Ectodermal cell (in vitro differentiated cells): ENCODE data around the gene MYOCD.
"Not testable (repeated sequence)": the region's sequence is repeated elsewhere in the genome, so short reads cannot be mapped to it uniquely, and the experiment has no call there.

Experiments used
- H3K27ac ChIP-seq: 2 replicates; pipeline ENCODE4 v1.7.0; 2013; ENCODE audit warnings: mild to moderate bottlenecking, low read depth, low read length; ENCODE audit not compliant: insufficient read depth, poor library complexity, severe bottlenecking
- H3K27me3 ChIP-seq: 2 replicates; pipeline ENCODE4 v1.7.0; 2013; ENCODE audit warnings: mild to moderate bottlenecking, low read length; ENCODE audit not compliant: insufficient read depth, control insufficient read depth, poor library complexity, severe bottlenecking
- H3K36me3 ChIP-seq: one replicate; pipeline ENCODE4 v1.7.0; 2013; ENCODE audit warnings: low read length; ENCODE audit not compliant: control insufficient read depth, insufficient read depth
- H3K4me1 ChIP-seq: one replicate; pipeline ENCODE4 v1.7.0; 2013; ENCODE audit warnings: low read length; ENCODE audit not compliant: control insufficient read depth, insufficient read depth
- H3K4me3 ChIP-seq: 2 replicates; pipeline ENCODE4 v1.7.0; 2013; ENCODE audit warnings: low read depth, low read length, control low read depth; ENCODE audit not compliant: insufficient read depth
- H3K9me3 ChIP-seq: 2 replicates; pipeline ENCODE4 v1.7.0; 2013; ENCODE audit warnings: mild to moderate bottlenecking, low read length, moderate library complexity; ENCODE audit not compliant: control insufficient read depth
- WGBS, 2 experiments: methylation state at CpG; one replicate each; pipeline ENCODE4 v1.1.7; 2013; ENCODE audit warnings: missing lambda C conversion rate in 2 of 2; 5-methylcytosine and 5-hydroxymethylcytosine counted together

Gene MYOCD

GRCh38 chr17:12625092-12625491 lies 40.6 kb upstream of the MYOCD start:
- H3K4me3 ChIP-seq: no peak overlapping the region
- peaks cover 2% of the 10 kb centered on the region for H3K4me1 ChIP-seq
- H3K36me3 ChIP-seq: no peaks in the 10 kb centered on the region
- WGBS, 2 experiments: 89 to 92% methylated on average over 4 of the region's 4 CpGs
- no peak overlapping the region for H3K27ac ChIP-seq
- no peaks in the 10 kb centered on the region for H3K27me3 ChIP-seq
- H3K9me3 ChIP-seq: no peaks in the 10 kb centered on the region

- 93 to 94% methylated on average over 8 of the region's 8 CpGs for WGBS, 2 experiments
- Histone ChIP-seq H3K9me3 (no peaks in the 10 kb centered on the region), H3K27ac (no peak overlapping the region), H3K27me3 (no peaks in the 10 kb centered on the region), H3K4me1 (no peaks in the 10 kb centered on the region), H3K4me3 (no peak overlapping the region), H3K36me3 (no peaks in the 10 kb centered on the region)
Measured at GRCh38 chr17:12627177-12627629, 38.5 kb upstream of the MYOCD start.

- H3K4me1 ChIP-seq: no peaks in the 10 kb centered on the region
- H3K36me3 ChIP-seq: no peaks in the 10 kb centered on the region
- H3K9me3 ChIP-seq: no peaks in the 10 kb centered on the region
- H3K4me3 ChIP-seq: no peak overlapping the region
- WGBS, 2 experiments: 89 to 95% methylated on average over 5 of the region's 5 CpGs
- no peak overlapping the region for H3K27ac ChIP-seq
- H3K27me3 ChIP-seq: no peaks in the 10 kb centered on the region
Measured at GRCh38 chr17:12627781-12628451, 37.8 kb upstream of the MYOCD start.

GRCh38 chr17:12631076-12631475 lies 34.6 kb upstream of the MYOCD start:
- Histone ChIP-seq H3K9me3 (no peaks in the 10 kb centered on the region), H3K4me1 (no peaks in the 10 kb centered on the region), H3K27ac (no peak overlapping the region), H3K27me3 (no peaks in the 10 kb centered on the region), H3K4me3 (no peak overlapping the region), H3K36me3 (no peaks in the 10 kb centered on the region)
- WGBS, 2 experiments: 91 to 96% methylated on average over 6 of the region's 6 CpGs

GRCh38 chr17:12632785-12633184 lies 32.9 kb upstream of the MYOCD start:
- H3K27me3 ChIP-seq: no peaks in the 10 kb centered on the region
- H3K4me1 ChIP-seq: no peaks in the 10 kb centered on the region
- no peak overlapping the region for H3K4me3 ChIP-seq
- H3K9me3 ChIP-seq: no peaks in the 10 kb centered on the region
- WGBS, 2 experiments: 94 to 97% methylated on average over 4 to 5 of the region's 5 CpGs
- H3K27ac ChIP-seq: no peak overlapping the region
- H3K36me3 ChIP-seq: no peaks in the 10 kb centered on the region

- no peak overlapping the region for H3K27ac ChIP-seq
- H3K36me3 ChIP-seq: no peaks in the 10 kb centered on the region
- H3K9me3 ChIP-seq: no peaks in the 10 kb centered on the region
- no peaks in the 10 kb centered on the region for H3K4me1 ChIP-seq
- 64 to 73% methylated on average over 11 of the region's 11 CpGs for WGBS, 2 experiments
- H3K4me3 ChIP-seq: no peak overlapping the region
- no peaks in the 10 kb centered on the region for H3K27me3 ChIP-seq
Measured at GRCh38 chr17:12634789-12635414, 30.8 kb upstream of the MYOCD start.

- not testable (repeated sequence) for H3K27ac ChIP-seq, H3K36me3 ChIP-seq
- 88 to 98% methylated on average over 6 of the region's 6 CpGs for WGBS, 2 experiments
Measured at GRCh38 chr17:12635996-12636395, 29.7 kb upstream of the MYOCD start.

GRCh38 chr17:12637015-12637414 lies 28.7 kb upstream of the MYOCD start:
- Histone ChIP-seq H3K9me3 (no peaks in the 10 kb centered on the region), H3K27me3 (no peaks in the 10 kb centered on the region), H3K36me3 (no peaks in the 10 kb centered on the region), H3K27ac (no peak overlapping the region), H3K4me3 (no peak overlapping the region), H3K4me1 (no peaks in the 10 kb centered on the region)
- WGBS, 2 experiments: 59 to 60% methylated on average over 2 of the region's 2 CpGs

More at GRCh38 chr17:12635996-12636395, 29.7 kb upstream of the MYOCD start:
- not testable (repeated sequence) for H3K4me3 ChIP-seq, H3K27me3 ChIP-seq, H3K4me1 ChIP-seq, H3K9me3 ChIP-seq

- Histone ChIP-seq H3K4me3 (no peak overlapping the region), H3K9me3 (no peaks in the 10 kb centered on the region), H3K4me1 (no peaks in the 10 kb centered on the region), H3K36me3 (no peaks in the 10 kb centered on the region), H3K27ac (no peak overlapping the region), H3K27me3 (no peaks in the 10 kb centered on the region)
- WGBS, 2 experiments: 95% methylated on average over 10 to 11 of the region's 11 CpGs
Measured at GRCh38 chr17:12637745-12638651, 27.7 kb upstream of the MYOCD start.

- no peaks in the 10 kb centered on the region for H3K9me3 ChIP-seq
- no peak overlapping the region for H3K4me3 ChIP-seq
- no peak overlapping the region for H3K27ac ChIP-seq
- 92% methylated on average over 2 of the region's 2 CpGs for WGBS, 2 experiments
- no peaks in the 10 kb centered on the region for H3K36me3 ChIP-seq
- no peaks in the 10 kb centered on the region for H3K4me1 ChIP-seq
- no peaks in the 10 kb centered on the region for H3K27me3 ChIP-seq
Measured at GRCh38 chr17:12640364-12640763, 25.3 kb upstream of the MYOCD start.
